ENCODE results near the gene TSPAN2.

DNA sequence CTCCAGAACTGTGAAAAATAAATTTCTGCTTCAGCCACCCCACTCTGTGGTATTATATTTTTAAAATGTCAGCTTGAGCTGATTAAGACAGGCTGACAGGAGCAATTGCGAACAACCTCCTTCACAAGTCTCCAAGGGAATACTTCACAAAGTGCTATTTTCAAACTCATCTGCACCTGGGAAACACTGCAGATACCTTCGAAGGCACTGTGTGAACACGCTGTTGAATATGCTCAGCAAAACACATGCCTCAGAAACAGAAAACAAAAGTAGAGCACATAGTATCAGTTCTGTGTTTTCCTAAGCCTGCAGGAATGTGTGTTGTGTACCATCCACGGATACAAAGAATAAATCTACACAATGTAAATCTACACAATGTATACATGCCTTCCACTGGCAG lies 10.6 kb downstream of the TSPAN2 start:
- TF ChIP-seq FOXJ3 (CRISPR knock-in tag; IDR thresholded peaks at IDR 0.05) (no peak), TAF1 (IDR thresholded peaks at IDR 0.05; ENCODE audit: borderline replicate concordance, low read depth, low read length) (no peak), CTCF (IDR thresholded peaks at IDR 0.05) (no peak), YY1 (IDR thresholded peaks at IDR 0.05; ENCODE audit: low read depth) (no peak), POLR2AphosphoS5 (IDR thresholded peaks at IDR 0.05; ENCODE audit: low read depth, low read length) (no peak)
